ENCODE data around the gene WDR82.

WDR82 gene

GRCh38 chr3:52222319-52223221 is 55.9 kb downstream of the WDR82 start:
- DNase-seq (ENCODE audit: low read depth) = no peak

GRCh38 chr3:52221563-52222318 is 56.7 kb downstream of the WDR82 start:
- DNase-seq (ENCODE audit: low read depth) = peak; percentile 35

GRCh38 chr3:52221141-52221562 is 57.3 kb downstream of the WDR82 start:
- no peak for DNase-seq (ENCODE audit: low read depth)

- DNase-seq (ENCODE audit: low read depth) = peak; percentile 85
Observed at GRCh38 chr3:52220380-52221026, 57.9 kb downstream of the WDR82 start.

- DNase-seq (ENCODE audit: low read depth) = no peak
Observed at GRCh38 chr3:52218937-52219650, 59.4 kb downstream of the WDR82 start.

- DNase-seq (ENCODE audit: low read depth) = no peak
Observed at GRCh38 chr3:52218454-52218853, 60.0 kb downstream of the WDR82 start.

- no peak for DNase-seq (ENCODE audit: low read depth)
Observed at GRCh38 chr3:52218026-52218425, 60.4 kb downstream of the WDR82 start.

- DNase-seq (ENCODE audit: low read depth) = no peak
Observed at GRCh38 chr3:52217409-52217805, 61.0 kb downstream of the WDR82 start.

GRCh38 chr3:52216585-52217408 is 61.7 kb downstream of the WDR82 start:
- DNase-seq (ENCODE audit: low read depth) = no peak

- no peak for DNase-seq (ENCODE audit: low read depth)
Observed at GRCh38 chr3:52215351-52215750, 63.1 kb downstream of the WDR82 start.

- no peak for DNase-seq (ENCODE audit: low read depth)
Observed at GRCh38 chr3:52213901-52214300, 64.5 kb downstream of the WDR82 start.

- no peak for DNase-seq (ENCODE audit: low read depth)
Observed at GRCh38 chr3:52213005-52213404, 65.4 kb downstream of the WDR82 start.

GRCh38 chr3:52211268-52211891 is 67.1 kb downstream of the WDR82 start:
- no peak for DNase-seq (ENCODE audit: low read depth)

- no peak for DNase-seq (ENCODE audit: low read depth)
Observed at GRCh38 chr3:52210550-52211046, 67.9 kb downstream of the WDR82 start.

GRCh38 chr3:52210037-52210436 is 68.4 kb downstream of the WDR82 start:
- DNase-seq (ENCODE audit: low read depth) = no peak

- DNase-seq (ENCODE audit: low read depth) = no peak
Observed at GRCh38 chr3:52208556-52208955, 69.9 kb downstream of the WDR82 start.

GRCh38 chr3:52205727-52206372 is 72.6 kb downstream of the WDR82 start:
- DNase-seq (ENCODE audit: low read depth) = no peak
